Effector memory CD4-positive, alpha-beta T cell (primary cell): ENCODE results near the gene DNPEP.

Experiments used
- DNase-seq, 3 donors: peaks; one replicate each; pipeline ENCODE4 v3.0.0-alpha.2; 2020
- H3K27ac ChIP-seq: 2 replicates; pipeline ENCODE4 v1.7.0; 2013; ENCODE audit warnings: mild to moderate bottlenecking, low read length, moderate library complexity; ENCODE audit not compliant: insufficient read depth, poor library complexity, severe bottlenecking
- H3K27me3 ChIP-seq: replicated peaks from 2 replicates; pipeline ENCODE4 v1.7.0; 2013; ENCODE audit warnings: mild to moderate bottlenecking, low read length; ENCODE audit not compliant: insufficient read depth, control insufficient read depth, poor library complexity, severe bottlenecking
- H3K36me3 ChIP-seq: 2 replicates; pipeline ENCODE4 v1.7.0; 2013; ENCODE audit warnings: mild to moderate bottlenecking, low read length, moderate library complexity; ENCODE audit not compliant: control insufficient read depth, insufficient read depth
- H3K4me1 ChIP-seq: 2 replicates; pipeline ENCODE4 v1.7.0; 2013; ENCODE audit warnings: low read length, mild to moderate bottlenecking; ENCODE audit not compliant: control insufficient read depth, insufficient read depth, poor library complexity, severe bottlenecking
- H3K4me3 ChIP-seq: 2 replicates; pipeline ENCODE4 v1.7.0; 2013; ENCODE audit warnings: low read length, low read depth, mild to moderate bottlenecking; ENCODE audit not compliant: insufficient read depth, poor library complexity, severe bottlenecking
- H3K9me3 ChIP-seq: 2 replicates; pipeline ENCODE4 v1.7.0; 2013; ENCODE audit warnings: mild to moderate bottlenecking, low read length, moderate library complexity; ENCODE audit not compliant: control insufficient read depth

The DNPEP gene

GRCh38 chr2:219428469-219428868, 40.8 kb upstream of the DNPEP start:
- H3K27me3 ChIP-seq, result peaks cover 3% of the 10 kb centered on the region
- no peak overlapping the region for H3K27ac ChIP-seq
- no peaks in the 10 kb centered on the region for H3K36me3 ChIP-seq
- DNase-seq, result no peak
- no peak overlapping the region for H3K4me3 ChIP-seq
- no peaks in the 10 kb centered on the region for H3K4me1 ChIP-seq
- no peaks in the 10 kb centered on the region for H3K9me3 ChIP-seq

DNA sequence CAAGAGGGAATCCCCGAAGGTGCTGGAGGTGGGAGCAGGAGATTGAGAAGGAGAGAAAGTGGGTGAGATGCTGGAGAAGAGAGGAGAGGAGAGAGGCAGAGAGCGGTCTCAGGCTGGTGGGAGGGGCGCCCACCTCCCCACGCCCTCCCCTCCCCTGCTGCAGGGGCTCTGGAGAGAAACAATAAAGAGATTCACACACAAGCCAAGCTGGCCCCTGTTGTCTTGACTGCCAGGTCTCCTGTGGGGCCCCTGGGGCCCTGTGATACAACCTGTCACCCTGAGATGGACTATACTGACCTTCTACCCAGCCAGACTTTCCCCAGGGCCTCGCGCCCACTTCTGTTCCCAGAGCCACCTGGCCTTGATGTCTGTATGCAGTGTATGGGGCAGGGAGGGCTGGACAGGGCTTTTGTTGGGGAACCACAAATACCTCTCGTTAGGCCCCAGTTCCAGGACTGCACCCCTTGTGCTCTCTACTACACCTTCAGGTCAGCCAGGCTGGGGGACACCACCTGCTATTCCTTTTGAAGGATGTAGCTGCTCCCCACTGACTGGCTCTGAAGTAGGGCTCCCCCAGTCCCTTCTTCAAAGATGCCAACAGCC, 38.9 kb upstream of the DNPEP start:
- peaks cover 3% of the 10 kb centered on the region for H3K27me3 ChIP-seq
- no peak for DNase-seq
- H3K4me1 ChIP-seq, result no peaks in the 10 kb centered on the region

DNA sequence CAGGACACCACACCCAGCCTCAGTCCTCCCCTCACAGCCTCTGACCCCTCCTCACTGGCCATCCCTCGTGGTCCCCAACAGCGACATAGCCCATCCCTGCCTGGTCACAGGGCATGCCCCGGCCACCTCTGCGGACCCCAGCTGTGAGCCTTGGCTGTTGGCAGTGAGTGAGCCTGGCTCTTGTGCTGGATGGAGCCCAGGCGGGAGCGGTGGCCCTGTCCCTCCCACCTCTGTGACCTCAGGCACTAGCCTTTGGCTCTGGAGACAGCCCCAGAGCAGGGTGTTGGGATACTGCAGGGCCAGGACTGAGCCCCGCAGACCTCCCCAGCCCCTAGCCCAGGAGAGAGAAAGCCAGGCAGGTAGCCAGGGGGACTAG, 38.3 kb upstream of the DNPEP start:
- Histone ChIP-seq H3K4me3 (no peak overlapping the region), H3K9me3 (no peaks in the 10 kb centered on the region), H3K27me3 (peaks cover 3% of the 10 kb centered on the region), H3K27ac (no peak overlapping the region), H3K4me1 (no peaks in the 10 kb centered on the region), H3K36me3 (no peaks in the 10 kb centered on the region)
- no peak for DNase-seq

More for the DNA sequence above, 38.9 kb upstream of the DNPEP start:
- no peaks in the 10 kb centered on the region for H3K36me3 ChIP-seq
- no peak overlapping the region for H3K27ac ChIP-seq
- no peaks in the 10 kb centered on the region for H3K9me3 ChIP-seq
- no peak overlapping the region for H3K4me3 ChIP-seq

- Histone ChIP-seq H3K27me3 (peaks cover 3% of the 10 kb centered on the region), H3K4me3 (no peak overlapping the region), H3K4me1 (no peaks in the 10 kb centered on the region), H3K27ac (no peak overlapping the region), H3K36me3 (no peaks in the 10 kb centered on the region), H3K9me3 (no peaks in the 10 kb centered on the region)
- no peak for DNase-seq
These were observed 37.7 kb upstream of the DNPEP start for GRCh38 chr2:219425238-219426067.

GRCh38 chr2:219423652-219424377, 36.1 kb upstream of the DNPEP start:
- Histone ChIP-seq H3K27me3 (peaks cover 12% of the 10 kb centered on the region), H3K4me1 (no peaks in the 10 kb centered on the region), H3K4me3 (no peak overlapping the region), H3K9me3 (no peaks in the 10 kb centered on the region), H3K36me3 (no peaks in the 10 kb centered on the region), H3K27ac (no peak overlapping the region)
- DNase-seq, result no peak

- Histone ChIP-seq H3K27ac (no peak overlapping the region), H3K9me3 (no peaks in the 10 kb centered on the region), H3K4me1 (no peaks in the 10 kb centered on the region), H3K4me3 (no peak overlapping the region), H3K27me3 (peaks cover 16% of the 10 kb centered on the region), H3K36me3 (no peaks in the 10 kb centered on the region)
- no peak for DNase-seq
These were observed 35.3 kb upstream of the DNPEP start for GRCh38 chr2:219422952-219423534.

GRCh38 chr2:219421323-219421722, 33.6 kb upstream of the DNPEP start:
- H3K27me3 ChIP-seq, result peaks cover 16% of the 10 kb centered on the region
- H3K4me3 ChIP-seq, result no peak overlapping the region
- no peak for DNase-seq
- H3K27ac ChIP-seq, result no peak overlapping the region
- no peaks in the 10 kb centered on the region for H3K4me1 ChIP-seq
- H3K9me3 ChIP-seq, result no peaks in the 10 kb centered on the region
- no peaks in the 10 kb centered on the region for H3K36me3 ChIP-seq

GRCh38 chr2:219420687-219421086, 33.0 kb upstream of the DNPEP start:
- no peak for DNase-seq
- H3K4me3 ChIP-seq, result no peak overlapping the region
- H3K27ac ChIP-seq, result no peak overlapping the region
- no peaks in the 10 kb centered on the region for H3K4me1 ChIP-seq
- no peaks in the 10 kb centered on the region for H3K36me3 ChIP-seq
- H3K27me3 ChIP-seq, result peaks cover 16% of the 10 kb centered on the region
- no peaks in the 10 kb centered on the region for H3K9me3 ChIP-seq

DNA sequence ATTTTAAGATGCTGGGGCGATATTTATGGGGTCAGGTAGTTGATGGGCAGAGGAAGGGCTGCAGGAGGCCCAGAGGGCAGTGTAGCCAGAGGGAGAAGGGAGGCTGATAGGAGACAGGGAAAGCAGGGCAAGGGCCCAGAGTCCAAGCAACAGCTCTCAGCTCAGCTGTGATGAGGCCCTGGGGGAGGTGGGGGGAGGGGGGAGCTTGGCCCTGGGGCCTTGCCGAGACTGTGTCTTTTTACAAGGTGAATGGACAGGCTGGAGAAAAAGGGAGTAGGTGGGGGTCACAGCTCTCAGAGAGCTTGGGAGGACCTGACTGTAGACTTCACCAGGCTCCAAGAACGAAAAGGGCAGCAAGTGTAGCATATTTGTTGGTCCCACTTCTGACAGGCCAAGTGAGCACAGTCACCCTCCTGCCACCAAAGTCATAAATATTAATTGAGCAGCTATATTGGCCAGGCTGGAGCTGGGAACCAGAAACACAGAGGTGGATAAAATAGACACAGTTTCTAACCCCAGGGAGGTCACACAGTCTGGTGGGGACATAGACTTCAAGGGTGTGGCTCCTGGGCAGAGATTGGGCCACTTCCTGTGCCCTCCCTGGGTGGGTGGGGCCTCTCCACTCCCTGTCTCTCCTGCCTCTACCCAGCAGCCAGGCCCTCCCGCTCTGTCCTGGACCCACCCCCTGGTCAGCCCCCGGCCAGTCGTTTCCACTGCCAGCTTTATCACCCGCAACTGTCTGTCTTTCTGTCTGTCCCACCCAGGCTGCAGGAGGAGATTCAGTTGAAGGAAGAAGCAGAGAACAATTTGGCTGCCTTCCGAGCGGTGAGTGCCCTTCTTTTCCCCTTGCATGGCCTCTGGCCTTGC, 31.9 kb upstream of the DNPEP start:
- H3K4me1 ChIP-seq, result no peaks in the 10 kb centered on the region
- H3K9me3 ChIP-seq, result no peaks in the 10 kb centered on the region
- DNase-seq, result no peak
- H3K27ac ChIP-seq, result no peak overlapping the region
- H3K36me3 ChIP-seq, result no peaks in the 10 kb centered on the region
- H3K27me3 ChIP-seq, result peaks cover 16% of the 10 kb centered on the region
- no peak overlapping the region for H3K4me3 ChIP-seq
